Inflammatory macrophage treated with lipopolysaccharide for 1 hour (primary cell): ENCODE data around the gene MINK1.
"Not testable (repeated sequence)": the region's sequence is repeated elsewhere in the genome, so short reads cannot be mapped to it uniquely, and the experiment has no call there.

Source experiments
- DNase-seq, 2 donors: peaks; one replicate each; pipeline ENCODE4 v3.0.0-alpha.2; 2020 to 2022

The MINK1 gene

GRCh38 chr17:4850246-4850645 lies 17.1 kb downstream of the MINK1 start:
- DNase-seq: no peak

- peak; percentile 53 to 61 for DNase-seq
Observed at GRCh38 chr17:4851084-4851483, 17.9 kb downstream of the MINK1 start.

GRCh38 chr17:4852567-4853207 lies 19.5 kb downstream of the MINK1 start:
- no peak for DNase-seq

GRCh38 chr17:4853208-4853671 lies 20.1 kb downstream of the MINK1 start:
- DNase-seq: no peak

DNA sequence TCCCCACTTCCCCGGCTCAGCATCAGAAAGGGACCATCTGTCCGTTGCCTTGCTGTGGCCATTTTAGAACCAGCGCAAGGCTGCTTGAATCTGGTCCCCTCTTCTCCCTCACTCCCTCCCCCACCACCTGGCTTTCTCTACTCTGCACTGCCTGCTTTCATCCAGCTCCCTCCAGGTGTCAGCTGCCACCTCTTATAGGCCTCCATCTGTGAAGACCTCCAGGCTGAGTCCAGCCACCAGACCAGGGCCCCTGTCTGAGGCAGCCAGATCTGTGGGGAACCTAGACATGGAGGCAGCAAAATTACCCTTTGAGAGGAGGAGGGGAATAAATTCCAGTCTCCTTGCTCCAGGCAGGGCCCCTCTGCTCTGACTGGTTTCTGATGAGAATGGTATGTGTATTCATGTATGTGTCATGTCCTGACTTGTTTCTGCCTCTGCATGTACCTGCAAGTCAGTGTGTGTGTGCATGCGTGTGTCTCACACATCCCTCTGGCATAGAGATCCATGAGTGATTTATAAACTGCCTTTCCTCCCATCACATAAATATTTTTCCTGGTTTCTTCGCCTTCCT lies 21.1 kb downstream of the MINK1 start:
- DNase-seq: no peak

DNA sequence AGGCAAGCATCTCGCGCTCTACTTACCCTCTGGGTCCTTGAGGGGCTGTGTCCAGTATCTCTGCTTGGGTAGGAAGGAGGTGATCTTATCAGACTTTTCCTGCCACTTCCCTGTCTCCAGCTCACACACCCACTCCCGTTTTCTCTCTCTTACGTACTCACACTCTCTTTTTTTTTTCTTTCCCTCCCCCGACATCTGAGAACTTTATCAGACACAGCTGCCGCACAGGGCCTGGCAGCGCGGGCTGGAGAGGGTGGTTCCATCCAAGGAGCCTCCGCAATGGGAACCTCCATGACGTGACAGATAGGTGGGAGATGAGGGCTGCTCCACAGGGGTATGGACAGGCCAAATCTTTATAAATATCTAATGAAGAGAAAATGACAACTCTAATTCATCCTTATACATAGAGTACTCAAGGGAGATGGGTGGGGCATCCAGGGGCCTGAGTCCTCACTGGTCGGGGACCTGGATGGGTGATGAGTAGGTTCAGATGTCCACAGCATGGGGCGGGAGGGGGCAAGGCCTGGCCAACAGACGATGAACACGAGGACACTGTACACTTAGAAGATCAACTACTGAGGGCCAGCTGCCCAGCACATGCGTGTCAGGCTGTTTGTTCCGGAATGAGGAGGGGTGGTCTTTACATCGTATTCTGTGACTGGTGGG lies 23.3 kb downstream of the MINK1 start:
- no peak for DNase-seq

GRCh38 chr17:4856937-4857314 lies 23.8 kb downstream of the MINK1 start:
- DNase-seq: no peak

DNA sequence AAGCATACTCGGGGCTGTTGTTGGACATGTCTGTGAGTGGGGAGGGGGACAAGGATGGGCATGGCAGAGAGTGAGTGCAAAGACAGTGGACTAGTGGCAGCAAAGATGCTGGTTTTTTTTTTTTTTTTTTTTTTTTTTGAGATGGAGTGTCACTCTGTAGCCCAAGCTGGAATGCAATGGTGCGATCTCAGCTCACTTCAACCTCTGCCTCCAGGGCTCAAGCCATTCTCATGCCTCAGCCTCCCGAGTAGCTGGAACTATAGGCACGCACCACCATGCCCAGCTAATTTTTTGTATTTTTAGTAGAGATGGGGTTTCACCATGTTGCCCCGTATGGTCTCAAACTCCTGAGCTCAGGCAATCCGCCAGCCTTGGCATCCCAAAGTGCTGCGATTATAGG lies 24.2 kb downstream of the MINK1 start:
- DNase-seq: not testable (repeated sequence)

DNA sequence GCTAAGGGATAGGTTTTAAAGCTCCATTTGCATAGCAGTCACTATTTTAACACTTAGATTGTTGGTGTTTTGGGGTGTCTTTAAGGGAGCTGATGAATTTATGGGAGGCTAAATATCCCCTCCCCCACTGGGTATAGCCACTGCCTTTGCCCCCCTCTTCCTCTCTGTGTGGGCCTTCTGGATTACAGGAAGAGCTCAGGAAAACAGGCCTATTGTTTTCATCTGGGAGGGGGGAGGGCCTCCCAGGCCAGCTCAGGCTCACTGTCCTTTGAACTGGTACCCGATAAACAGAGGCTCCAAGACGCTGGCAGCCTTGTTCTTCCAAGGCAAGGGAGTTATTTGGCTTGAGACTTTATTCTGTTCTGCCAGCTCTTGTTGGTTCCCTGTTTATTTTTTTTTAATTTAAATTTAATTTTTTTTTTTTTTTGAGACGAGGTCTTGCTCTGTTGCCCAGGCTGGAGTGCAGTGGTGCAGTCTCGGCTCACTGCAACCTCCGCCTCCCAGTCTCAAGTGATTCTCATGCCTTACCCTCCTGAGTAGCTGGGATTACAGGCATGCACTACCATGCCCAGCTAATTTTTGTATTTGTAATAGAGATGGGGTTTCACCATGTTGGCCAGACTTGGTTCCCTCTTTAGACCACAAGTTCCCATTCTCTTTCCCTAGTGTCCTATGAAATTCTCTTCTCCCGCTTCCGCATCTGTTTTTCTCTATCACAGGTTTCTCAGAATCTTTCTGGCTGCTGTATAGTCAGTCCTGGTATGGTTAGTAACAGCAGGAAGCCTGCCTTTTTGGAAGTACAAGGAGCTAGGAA lies 25.1 kb downstream of the MINK1 start:
- peak; percentile 65 to 70 for DNase-seq

DNA sequence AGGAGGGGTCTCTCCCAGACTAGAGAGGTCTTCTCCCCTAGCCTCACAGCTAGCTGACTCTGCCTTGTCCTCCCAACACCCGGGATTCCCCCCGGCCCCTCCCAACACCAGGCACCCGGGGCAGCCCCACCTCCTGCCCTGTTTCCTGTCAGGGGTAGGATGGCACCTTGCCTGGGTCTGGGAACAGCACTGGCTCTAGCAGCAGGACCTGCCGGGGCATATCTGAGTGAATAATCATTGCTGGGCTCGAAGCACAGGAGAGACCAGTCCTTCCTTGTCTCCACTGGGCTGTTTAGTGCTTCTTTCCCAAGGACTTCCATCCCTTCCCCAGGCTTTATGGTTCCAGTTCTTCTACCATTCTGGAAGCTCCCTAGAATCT lies 25.7 kb downstream of the MINK1 start:
- DNase-seq: no peak

DNA sequence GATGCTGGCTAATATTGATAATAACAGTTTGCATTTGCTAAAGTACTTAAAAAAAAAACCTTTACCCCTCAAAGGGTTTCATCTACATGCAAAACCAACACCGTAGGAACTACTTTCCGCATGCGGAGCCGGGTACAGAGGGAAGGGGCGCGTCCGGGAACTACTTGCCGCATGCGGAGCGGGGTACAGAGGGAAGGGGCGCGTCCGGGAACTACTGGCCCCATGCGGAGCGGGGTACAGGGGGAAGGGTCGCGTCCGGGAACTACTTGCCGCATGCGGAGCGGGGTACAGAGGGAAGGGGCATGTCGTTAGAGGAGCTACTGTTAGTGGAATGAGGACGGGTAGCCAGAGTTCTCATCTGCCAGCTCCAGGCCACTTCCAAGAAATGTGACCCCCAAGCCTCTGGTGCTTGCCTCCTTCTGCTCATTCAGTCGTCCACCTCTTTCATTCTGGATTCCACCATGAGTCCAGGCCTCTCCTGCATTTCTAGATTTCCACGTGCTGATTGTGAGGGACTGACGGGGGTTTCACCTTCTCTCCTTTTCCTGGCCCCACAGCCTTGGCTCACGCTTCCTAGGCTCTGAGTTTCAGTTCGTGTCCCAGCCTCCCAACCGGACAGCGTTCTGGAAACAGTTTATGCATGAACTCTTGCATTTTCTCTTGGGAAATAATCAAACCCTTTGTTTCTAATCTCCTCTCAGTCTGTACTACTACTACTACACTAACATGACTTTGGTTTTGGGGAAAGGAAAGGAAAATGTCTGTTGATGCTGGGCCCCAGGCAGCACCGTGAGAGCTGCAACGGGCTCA lies 26.9 kb downstream of the MINK1 start:
- no peak for DNase-seq

GRCh38 chr17:4860651-4861050 lies 27.5 kb downstream of the MINK1 start:
- no peak for DNase-seq

- DNase-seq: no peak
Observed at GRCh38 chr17:4861052-4861451, 27.9 kb downstream of the MINK1 start.

DNA sequence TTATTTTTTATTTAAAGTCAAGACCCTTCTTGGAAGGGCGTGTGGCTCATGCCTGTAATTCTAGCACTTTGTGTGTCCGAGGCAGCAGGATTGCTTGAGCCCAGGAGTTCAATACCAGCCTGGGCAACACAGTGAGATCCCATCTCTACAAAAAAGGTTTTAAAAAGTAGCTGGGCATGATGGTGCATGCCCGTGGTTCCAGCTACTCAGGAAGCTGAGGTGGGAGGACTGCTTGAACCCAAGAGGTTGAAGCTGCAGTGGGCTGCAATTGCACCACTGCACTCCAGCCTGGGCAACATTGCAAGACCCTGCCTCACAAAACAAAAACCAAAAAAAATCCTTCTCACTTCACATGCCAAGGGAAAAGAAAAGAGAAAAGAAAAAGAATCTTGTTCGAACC lies 29.6 kb downstream of the MINK1 start:
- DNase-seq: no peak

GRCh38 chr17:4863321-4863720 lies 30.2 kb downstream of the MINK1 start:
- peak; percentile 62 to 70 for DNase-seq

- DNase-seq: not testable (repeated sequence)
Observed at GRCh38 chr17:4867535-4867934, 34.4 kb downstream of the MINK1 start.

DNA sequence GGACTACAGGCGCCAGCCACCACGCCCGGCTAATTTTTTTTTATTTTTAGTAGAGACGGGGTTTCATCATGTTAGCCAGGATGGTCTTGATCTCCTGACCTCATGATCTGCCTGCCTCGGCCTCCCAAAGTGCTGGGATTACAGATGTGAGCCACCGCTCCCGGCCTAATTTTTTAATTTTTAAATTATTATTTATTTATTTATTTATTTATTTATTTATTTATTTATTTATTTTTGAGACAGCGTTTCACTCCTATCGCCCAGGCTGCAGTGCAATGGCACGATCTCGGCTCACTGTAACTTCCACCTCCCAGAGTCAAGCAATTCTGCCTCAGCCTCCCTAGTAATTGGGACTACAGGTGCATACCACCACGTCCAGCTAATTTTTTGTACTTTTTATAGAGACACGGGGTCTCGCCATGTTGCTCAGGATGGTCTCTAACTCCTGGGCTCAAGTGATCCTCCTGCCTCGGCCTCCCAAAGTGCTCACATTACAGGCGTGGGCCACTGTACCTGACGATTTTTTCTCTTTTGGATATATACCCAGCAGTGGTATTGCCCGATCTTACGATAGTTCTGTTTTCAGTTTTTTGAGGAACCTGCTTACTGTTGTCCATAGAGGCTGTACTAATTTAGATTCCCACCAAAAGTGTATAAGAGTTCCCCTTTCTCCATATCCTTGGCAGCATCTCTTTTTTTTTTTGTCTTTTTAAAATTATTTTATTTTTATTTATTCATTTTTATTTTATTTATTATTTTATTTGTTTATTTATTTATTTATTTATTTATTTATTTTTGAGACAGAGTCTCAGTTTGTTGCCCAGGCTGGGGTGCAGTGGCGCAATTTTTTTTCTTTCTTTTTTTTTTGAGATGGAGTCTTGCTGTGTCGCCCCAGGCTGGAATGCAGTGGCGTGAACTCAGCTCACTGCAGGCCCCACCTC lies 36.2 kb downstream of the MINK1 start:
- DNase-seq: peak; percentile 56 to 57

DNA sequence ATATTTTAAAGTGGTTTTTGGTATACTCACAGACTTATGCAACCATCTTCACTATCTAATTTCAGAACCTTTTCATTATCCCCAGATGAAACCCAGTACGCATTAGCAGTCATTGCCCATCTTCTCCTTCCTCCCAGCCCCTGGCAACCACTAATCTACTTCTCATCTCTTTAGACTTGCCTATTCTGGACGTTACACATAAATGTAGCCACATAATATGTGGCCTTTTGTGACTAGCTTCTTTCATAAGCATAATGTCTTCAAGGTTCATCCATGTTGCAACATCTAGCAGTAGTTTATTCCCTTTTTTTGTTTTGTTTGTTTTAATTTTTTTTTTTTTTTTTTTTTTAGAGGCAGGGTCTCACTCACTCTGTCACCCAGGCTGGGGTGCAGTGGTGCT lies 37.7 kb downstream of the MINK1 start:
- DNase-seq: peak; percentile 49 to 74

DNA sequence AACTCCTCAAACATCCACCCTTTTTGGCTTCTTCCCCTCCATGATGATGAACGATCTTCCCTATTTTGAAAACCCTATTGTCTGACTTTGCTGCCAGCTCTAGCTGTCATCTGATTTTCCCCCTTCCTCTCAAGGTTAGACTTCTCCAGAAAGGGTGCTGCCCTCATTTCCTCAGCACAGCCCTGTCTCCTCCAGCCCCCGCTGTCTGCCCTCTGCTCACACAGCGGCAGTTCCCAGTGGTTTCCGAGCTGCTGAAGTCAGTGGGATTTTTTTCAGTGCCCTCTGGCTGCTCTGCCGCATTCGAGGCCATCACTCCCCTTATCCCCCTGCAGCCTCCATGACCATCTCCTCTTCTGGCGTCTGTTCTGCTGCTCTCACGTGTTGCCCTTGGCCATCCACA lies 39.6 kb downstream of the MINK1 start:
- DNase-seq: peak; percentile 84 to 96

- DNase-seq: peak in 1 of 2 donors; percentile 58
Observed at GRCh38 chr17:4877089-4877488, 43.9 kb downstream of the MINK1 start.

- peak; percentile 89 to 95 for DNase-seq
Observed at GRCh38 chr17:4879601-4880000, 46.5 kb downstream of the MINK1 start.
